ENCODE data around the gene KIDINS220.
A peak's percentile ranks its signal among the peaks of the same experiment; 100 is the strongest.

KIDINS220 gene

GRCh38 chr2:8709611-8710010 lies 127.8 kb downstream of the KIDINS220 start:
- Histone ChIP-seq H3K27ac (ENCODE audit: low read length) (no peak overlapping the region), H3K36me3 (ENCODE audit: control insufficient read depth, low read depth, low read length) (no peaks in the 10 kb centered on the region), H3K9ac (ENCODE audit: low read length) (no peak overlapping the region), H3K27me3 (ENCODE audit: control insufficient read depth, insufficient read depth, low read length) (no peaks in the 10 kb centered on the region), H3K9me3 (ENCODE audit: control insufficient read depth, low read depth, low read length) (no peaks in the 10 kb centered on the region), H3K4me3 (ENCODE audit: low read length) (no peak overlapping the region), H3K4me1 (ENCODE audit: control insufficient read depth, low read depth, low read length) (no peaks in the 10 kb centered on the region)

- H3K27ac ChIP-seq (ENCODE audit: low read length) = no peak overlapping the region
- H3K4me1 ChIP-seq (ENCODE audit: control insufficient read depth, low read depth, low read length) = no peaks in the 10 kb centered on the region
- H3K4me3 ChIP-seq (ENCODE audit: low read length) = no peak overlapping the region
- no peaks in the 10 kb centered on the region for H3K36me3 ChIP-seq (ENCODE audit: control insufficient read depth, low read depth, low read length)
- no peaks in the 10 kb centered on the region for H3K27me3 ChIP-seq (ENCODE audit: control insufficient read depth, insufficient read depth, low read length)
- no peaks in the 10 kb centered on the region for H3K9me3 ChIP-seq (ENCODE audit: control insufficient read depth, low read depth, low read length)
- H3K9ac ChIP-seq (ENCODE audit: low read length) = no peak overlapping the region
Observed at GRCh38 chr2:8704906-8705305, 132.5 kb downstream of the KIDINS220 start.

GRCh38 chr2:8701681-8702379 lies 135.6 kb downstream of the KIDINS220 start:
- Histone ChIP-seq H3K36me3 (ENCODE audit: control insufficient read depth, low read depth, low read length) (no peaks in the 10 kb centered on the region), H3K4me3 (ENCODE audit: low read length) (no peak overlapping the region), H3K9ac (ENCODE audit: low read length) (no peak overlapping the region), H3K27ac (ENCODE audit: low read length) (no peak overlapping the region), H3K27me3 (ENCODE audit: control insufficient read depth, insufficient read depth, low read length) (no peaks in the 10 kb centered on the region), H3K4me1 (ENCODE audit: control insufficient read depth, low read depth, low read length) (no peaks in the 10 kb centered on the region), H3K9me3 (ENCODE audit: control insufficient read depth, low read depth, low read length) (no peaks in the 10 kb centered on the region)

- Histone ChIP-seq H3K27me3 (ENCODE audit: control insufficient read depth, insufficient read depth, low read length) (no peaks in the 10 kb centered on the region), H3K36me3 (ENCODE audit: control insufficient read depth, low read depth, low read length) (no peaks in the 10 kb centered on the region), H3K4me3 (ENCODE audit: low read length) (no peak overlapping the region), H3K9me3 (ENCODE audit: control insufficient read depth, low read depth, low read length) (no peaks in the 10 kb centered on the region), H3K27ac (ENCODE audit: low read length) (no peak overlapping the region), H3K9ac (ENCODE audit: low read length) (no peak overlapping the region), H3K4me1 (ENCODE audit: control insufficient read depth, low read depth, low read length) (no peaks in the 10 kb centered on the region)
Observed at GRCh38 chr2:8699839-8700238, 137.6 kb downstream of the KIDINS220 start.

GRCh38 chr2:8697190-8697589 lies 140.2 kb downstream of the KIDINS220 start:
- no peak overlapping the region for H3K4me3 ChIP-seq (ENCODE audit: low read length)
- no peaks in the 10 kb centered on the region for H3K4me1 ChIP-seq (ENCODE audit: control insufficient read depth, low read depth, low read length)
- H3K9ac ChIP-seq (ENCODE audit: low read length) = no peak overlapping the region
- H3K27ac ChIP-seq (ENCODE audit: low read length) = no peak overlapping the region
- no peaks in the 10 kb centered on the region for H3K27me3 ChIP-seq (ENCODE audit: control insufficient read depth, insufficient read depth, low read length)
- no peaks in the 10 kb centered on the region for H3K36me3 ChIP-seq (ENCODE audit: control insufficient read depth, low read depth, low read length)
- no peaks in the 10 kb centered on the region for H3K9me3 ChIP-seq (ENCODE audit: control insufficient read depth, low read depth, low read length)

- no peak overlapping the region for H3K27ac ChIP-seq (ENCODE audit: low read length)
- H3K4me1 ChIP-seq (ENCODE audit: control insufficient read depth, low read depth, low read length) = no peaks in the 10 kb centered on the region
- H3K4me3 ChIP-seq (ENCODE audit: low read length) = no peak overlapping the region
- no peaks in the 10 kb centered on the region for H3K9me3 ChIP-seq (ENCODE audit: control insufficient read depth, low read depth, low read length)
- no peaks in the 10 kb centered on the region for H3K36me3 ChIP-seq (ENCODE audit: control insufficient read depth, low read depth, low read length)
- H3K27me3 ChIP-seq (ENCODE audit: control insufficient read depth, insufficient read depth, low read length) = no peaks in the 10 kb centered on the region
- H3K9ac ChIP-seq (ENCODE audit: low read length) = no peak overlapping the region
Observed at GRCh38 chr2:8694737-8695136, 142.7 kb downstream of the KIDINS220 start.

GRCh38 chr2:8693157-8693821 lies 144.1 kb downstream of the KIDINS220 start:
- Histone ChIP-seq H3K9ac (ENCODE audit: low read length) (no peak overlapping the region), H3K36me3 (ENCODE audit: control insufficient read depth, low read depth, low read length) (no peaks in the 10 kb centered on the region), H3K4me1 (ENCODE audit: control insufficient read depth, low read depth, low read length) (no peaks in the 10 kb centered on the region), H3K9me3 (ENCODE audit: control insufficient read depth, low read depth, low read length) (no peaks in the 10 kb centered on the region), H3K27me3 (ENCODE audit: control insufficient read depth, insufficient read depth, low read length) (no peaks in the 10 kb centered on the region), H3K4me3 (ENCODE audit: low read length) (no peak overlapping the region), H3K27ac (ENCODE audit: low read length) (no peak overlapping the region)

- Histone ChIP-seq H3K9ac (ENCODE audit: low read length) (no peak overlapping the region), H3K36me3 (ENCODE audit: control insufficient read depth, low read depth, low read length) (no peaks in the 10 kb centered on the region), H3K4me3 (ENCODE audit: low read length) (no peak overlapping the region), H3K27me3 (ENCODE audit: control insufficient read depth, insufficient read depth, low read length) (no peaks in the 10 kb centered on the region), H3K4me1 (ENCODE audit: control insufficient read depth, low read depth, low read length) (no peaks in the 10 kb centered on the region), H3K9me3 (ENCODE audit: control insufficient read depth, low read depth, low read length) (no peaks in the 10 kb centered on the region), H3K27ac (ENCODE audit: low read length) (no peak overlapping the region)
Observed at GRCh38 chr2:8692783-8693156, 144.6 kb downstream of the KIDINS220 start.

- Histone ChIP-seq H3K9ac (ENCODE audit: low read length) (no peak overlapping the region), H3K9me3 (ENCODE audit: control insufficient read depth, low read depth, low read length) (no peaks in the 10 kb centered on the region), H3K4me1 (ENCODE audit: control insufficient read depth, low read depth, low read length) (no peaks in the 10 kb centered on the region), H3K27ac (ENCODE audit: low read length) (no peak overlapping the region), H3K4me3 (ENCODE audit: low read length) (no peak overlapping the region), H3K27me3 (ENCODE audit: control insufficient read depth, insufficient read depth, low read length) (no peaks in the 10 kb centered on the region), H3K36me3 (ENCODE audit: control insufficient read depth, low read depth, low read length) (no peaks in the 10 kb centered on the region)
Observed at GRCh38 chr2:8691859-8692437, 145.5 kb downstream of the KIDINS220 start.

GRCh38 chr2:8685697-8686358 lies 151.6 kb downstream of the KIDINS220 start:
- Histone ChIP-seq H3K9me3 (ENCODE audit: control insufficient read depth, low read depth, low read length) (no peaks in the 10 kb centered on the region), H3K27ac (ENCODE audit: low read length) (no peak overlapping the region), H3K27me3 (ENCODE audit: control insufficient read depth, insufficient read depth, low read length) (peaks cover 9% of the 10 kb centered on the region), H3K36me3 (ENCODE audit: control insufficient read depth, low read depth, low read length) (no peaks in the 10 kb centered on the region), H3K9ac (ENCODE audit: low read length) (peak overlapping the region; percentile 34), H3K4me1 (ENCODE audit: control insufficient read depth, low read depth, low read length) (peaks cover 6% of the 10 kb centered on the region), H3K4me3 (ENCODE audit: low read length) (peak overlapping the region; percentile 71)

- H3K9ac ChIP-seq (ENCODE audit: low read length) = peak overlapping the region; percentile 34
- peaks cover 13% of the 10 kb centered on the region for H3K4me1 ChIP-seq (ENCODE audit: control insufficient read depth, low read depth, low read length)
- peaks cover 9% of the 10 kb centered on the region for H3K27me3 ChIP-seq (ENCODE audit: control insufficient read depth, insufficient read depth, low read length)
- H3K4me3 ChIP-seq (ENCODE audit: low read length) = peak overlapping the region; percentile 71
- H3K9me3 ChIP-seq (ENCODE audit: control insufficient read depth, low read depth, low read length) = no peaks in the 10 kb centered on the region
- H3K27ac ChIP-seq (ENCODE audit: low read length) = no peak overlapping the region
- no peaks in the 10 kb centered on the region for H3K36me3 ChIP-seq (ENCODE audit: control insufficient read depth, low read depth, low read length)
Observed at GRCh38 chr2:8684878-8685696, 152.3 kb downstream of the KIDINS220 start.
